Smooth muscle cell of the brain vasculature (primary cell): Measurements from ENCODE around the gene LGI2.

Experiments used
- DNase-seq: peaks from one replicate; pipeline ENCODE4 v3.0.0-alpha.2; 2012; ENCODE audit warnings: low read depth, low spot score

The LGI2 gene

DNA sequence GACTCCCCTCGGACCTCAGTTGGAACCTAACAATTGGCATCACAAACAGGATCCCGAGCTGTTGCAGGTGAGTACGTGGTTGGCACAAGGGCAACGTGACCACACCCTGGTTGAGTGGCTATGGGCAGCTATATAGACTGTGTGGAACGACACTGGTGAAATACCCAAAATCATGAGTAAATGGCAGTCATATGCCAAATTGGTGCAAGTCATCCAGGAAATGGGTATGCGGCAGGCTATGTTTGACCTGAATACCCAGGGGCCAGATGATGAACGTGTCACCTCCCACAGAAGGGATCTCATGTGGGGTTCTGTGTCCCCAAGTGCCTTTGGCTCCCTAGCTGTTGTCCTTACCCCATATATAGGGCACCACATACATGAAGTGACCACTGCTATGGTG lies 64.7 kb downstream of the LGI2 start:
- DNase-seq, result no peak

DNA sequence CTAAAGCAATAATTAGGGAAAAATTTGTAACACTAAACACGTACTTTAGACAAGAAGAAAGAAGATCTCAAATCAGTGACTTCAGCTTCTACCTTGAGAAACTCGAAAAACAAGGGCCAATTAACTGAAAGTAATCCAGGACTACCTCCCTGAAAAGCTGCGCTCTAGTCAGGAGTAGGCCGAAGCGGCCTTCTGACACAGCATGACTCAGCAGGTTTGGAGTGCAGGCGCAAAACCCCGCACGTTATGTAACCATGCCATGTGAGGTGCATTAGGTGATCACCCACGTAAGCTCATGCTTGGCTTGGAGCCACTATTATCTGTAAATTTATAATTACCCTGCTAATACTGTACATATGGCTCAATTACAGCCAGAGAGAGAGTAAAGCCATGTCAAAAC lies 65.1 kb downstream of the LGI2 start:
- no peak for DNase-seq

DNA sequence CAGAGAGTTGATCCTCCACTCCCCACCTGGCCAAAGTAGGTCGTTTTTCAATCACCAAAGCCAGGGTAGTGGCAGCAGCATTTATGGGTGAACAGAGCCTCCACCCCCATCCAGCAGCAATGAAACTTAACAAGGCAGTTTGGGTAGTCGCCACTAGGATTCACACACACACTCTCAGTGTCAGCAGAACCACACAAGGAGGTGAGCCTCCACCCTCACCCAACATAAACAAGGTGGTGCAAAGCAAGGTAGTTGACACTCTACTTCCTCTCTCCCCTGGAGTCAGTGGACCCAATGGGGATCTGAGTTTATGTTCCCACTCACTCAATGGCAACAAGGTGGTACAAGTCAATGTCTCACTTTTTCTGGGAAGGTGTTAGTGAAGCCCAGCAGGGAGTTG lies 67.5 kb downstream of the LGI2 start:
- no peak for DNase-seq

DNA sequence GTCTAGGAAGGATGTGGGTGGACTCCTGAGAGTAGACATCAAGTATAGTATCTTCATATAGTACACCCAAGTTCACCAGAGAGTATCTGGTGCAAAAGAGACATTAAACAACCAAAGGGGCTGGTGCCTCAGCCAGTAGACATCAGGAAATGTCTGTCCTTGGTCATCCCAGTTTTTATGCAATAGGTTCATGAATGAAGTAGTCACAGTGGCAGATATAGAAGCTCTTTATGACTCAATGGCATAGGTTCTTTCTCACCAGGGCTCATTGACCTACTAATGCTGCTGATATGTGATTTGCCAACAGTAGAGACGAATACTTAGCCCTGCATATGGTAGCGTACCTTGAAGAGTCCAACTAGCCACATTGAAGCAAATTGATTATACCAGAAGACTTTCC lies 72.9 kb downstream of the LGI2 start:
- DNase-seq, result no peak

- DNase-seq, result no peak
Observed at GRCh38 chr4:24956763-24957162, 74.0 kb downstream of the LGI2 start.

GRCh38 chr4:24956091-24956490 lies 74.7 kb downstream of the LGI2 start:
- DNase-seq, result no peak

GRCh38 chr4:24952667-24953066 lies 78.1 kb downstream of the LGI2 start:
- no peak for DNase-seq

DNA sequence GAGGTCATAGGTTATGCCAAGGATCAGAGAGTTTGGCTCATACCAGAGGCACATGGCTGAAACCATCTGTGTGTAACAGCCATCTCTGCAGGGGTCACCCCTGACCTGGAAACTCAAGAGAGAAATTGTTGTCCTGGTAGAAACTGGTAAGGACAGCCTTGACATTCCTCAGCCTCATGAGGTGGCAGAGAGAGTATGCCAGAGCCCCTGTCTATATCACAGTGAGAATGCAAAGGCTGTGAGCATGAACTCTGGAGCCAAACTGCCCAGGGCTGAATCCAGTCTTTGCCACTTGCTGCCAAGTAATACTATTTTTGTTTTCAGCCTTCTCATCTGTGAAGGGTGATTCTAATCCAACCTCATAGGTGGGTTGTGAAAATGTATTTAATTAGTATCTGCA lies 80.8 kb downstream of the LGI2 start:
- DNase-seq, result no peak
